WERI-Rb-1 (cell line): ENCODE data around the gene HSP90AB1.
"Not testable (repeated sequence)": the region's sequence is repeated elsewhere in the genome, so short reads cannot be mapped to it uniquely, and the experiment has no call there.

Experiments used
- DNase-seq: peaks from one replicate; pipeline ENCODE4 v3.0.0-alpha.2; 2020
- H3K27ac ChIP-seq: fragments of 250-450 bp; sonication (Bioruptor Pico); 2 replicates; pipeline ENCODE4 v1.5.1; 2020; ENCODE audit warnings: mild to moderate bottlenecking, moderate library complexity
- H3K27me3 ChIP-seq: fragments of 250-450 bp; sonication (Bioruptor Pico); 2 replicates; pipeline ENCODE4 v1.5.1; 2021; ENCODE audit warnings: mild to moderate bottlenecking, low read depth, moderate library complexity; ENCODE audit not compliant: insufficient read depth, severe bottlenecking
- H3K36me3 ChIP-seq: fragments of 250-450 bp; sonication (Bioruptor Pico); 2 replicates; pipeline ENCODE4 v1.5.1; 2020; ENCODE audit warnings: mild to moderate bottlenecking, moderate library complexity
- H3K4me3 ChIP-seq: 2 replicates; pipeline ENCODE4 v1.5.1; 2011; ENCODE audit warnings: low read depth, mild to moderate bottlenecking, control low read depth, low read length
- H3K9me3 ChIP-seq: fragments of 250-450 bp; sonication (Bioruptor Pico); 2 replicates; pipeline ENCODE4 v1.5.1; 2021; ENCODE audit warnings: mild to moderate bottlenecking, moderate library complexity; ENCODE audit not compliant: severe bottlenecking
- CTCF ChIP-seq: IDR thresholded peaks from 2 replicates; pipeline ENCODE4 v1.5.1; 2011; ENCODE audit warnings: low read depth, mild to moderate bottlenecking, control low read depth, inconsistent platforms, low read length

HSP90AB1 gene

GRCh38 chr6:44228031-44228430 is 18.9 kb upstream of the HSP90AB1 start:
- TF ChIP-seq CTCF, result no peak
- no peak overlapping the region for H3K4me3 ChIP-seq
- no peak for DNase-seq
- peaks cover 65% of the 10 kb centered on the region for H3K36me3 ChIP-seq
- no peaks in the 10 kb centered on the region for H3K9me3 ChIP-seq
- no peak overlapping the region for H3K27ac ChIP-seq
- H3K27me3 ChIP-seq, result no peaks in the 10 kb centered on the region

GRCh38 chr6:44228433-44228832 is 18.5 kb upstream of the HSP90AB1 start:
- DNase-seq, result no peak
- H3K27ac ChIP-seq, result no peak overlapping the region
- H3K27me3 ChIP-seq, result no peaks in the 10 kb centered on the region
- peaks cover 69% of the 10 kb centered on the region for H3K36me3 ChIP-seq
- no peak overlapping the region for H3K4me3 ChIP-seq
- TF ChIP-seq CTCF, result no peak
- H3K9me3 ChIP-seq, result no peaks in the 10 kb centered on the region

GRCh38 chr6:44228836-44229235 is 18.1 kb upstream of the HSP90AB1 start:
- Histone ChIP-seq H3K4me3 (no peak overlapping the region), H3K27ac (no peak overlapping the region), H3K9me3 (no peaks in the 10 kb centered on the region), H3K36me3 (peaks cover 74% of the 10 kb centered on the region), H3K27me3 (no peaks in the 10 kb centered on the region)
- peak; percentile 4 for DNase-seq
- no peak for TF ChIP-seq CTCF

- no peak overlapping the region for H3K4me3 ChIP-seq
- H3K9me3 ChIP-seq, result no peaks in the 10 kb centered on the region
- DNase-seq, result peak; percentile 4
- no peak for TF ChIP-seq CTCF
- no peaks in the 10 kb centered on the region for H3K27me3 ChIP-seq
- peaks cover 80% of the 10 kb centered on the region for H3K36me3 ChIP-seq
- H3K27ac ChIP-seq, result no peak overlapping the region
Observed at GRCh38 chr6:44229376-44230033, 17.4 kb upstream of the HSP90AB1 start.

GRCh38 chr6:44230034-44230675 is 16.7 kb upstream of the HSP90AB1 start:
- Histone ChIP-seq H3K4me3 (no peak overlapping the region), H3K27ac (no peak overlapping the region), H3K36me3 (peaks cover 87% of the 10 kb centered on the region), H3K27me3 (no peaks in the 10 kb centered on the region), H3K9me3 (no peaks in the 10 kb centered on the region)
- DNase-seq, result no peak
- TF ChIP-seq CTCF, result no peak

- not testable (repeated sequence) for H3K27me3 ChIP-seq, H3K9me3 ChIP-seq, DNase-seq, H3K27ac ChIP-seq, H3K4me3 ChIP-seq
- peaks cover 92% of the 10 kb centered on the region for H3K36me3 ChIP-seq
Observed at GRCh38 chr6:44231426-44231825, 15.5 kb upstream of the HSP90AB1 start.
